ENCODE data around the gene TAOK1. TPM values are rescaled to one million over a fixed set of nuclear protein-coding genes. Genes with fewer than 3 reads are reported as not detected.

TAOK1 gene
- total and polyA plus RNA-seq, 2 of the 13 experiments (the other 11 are each of a cell fraction or from before 2014, with no cell fraction given) = 14.1 to 23.0 TPM

DNA sequence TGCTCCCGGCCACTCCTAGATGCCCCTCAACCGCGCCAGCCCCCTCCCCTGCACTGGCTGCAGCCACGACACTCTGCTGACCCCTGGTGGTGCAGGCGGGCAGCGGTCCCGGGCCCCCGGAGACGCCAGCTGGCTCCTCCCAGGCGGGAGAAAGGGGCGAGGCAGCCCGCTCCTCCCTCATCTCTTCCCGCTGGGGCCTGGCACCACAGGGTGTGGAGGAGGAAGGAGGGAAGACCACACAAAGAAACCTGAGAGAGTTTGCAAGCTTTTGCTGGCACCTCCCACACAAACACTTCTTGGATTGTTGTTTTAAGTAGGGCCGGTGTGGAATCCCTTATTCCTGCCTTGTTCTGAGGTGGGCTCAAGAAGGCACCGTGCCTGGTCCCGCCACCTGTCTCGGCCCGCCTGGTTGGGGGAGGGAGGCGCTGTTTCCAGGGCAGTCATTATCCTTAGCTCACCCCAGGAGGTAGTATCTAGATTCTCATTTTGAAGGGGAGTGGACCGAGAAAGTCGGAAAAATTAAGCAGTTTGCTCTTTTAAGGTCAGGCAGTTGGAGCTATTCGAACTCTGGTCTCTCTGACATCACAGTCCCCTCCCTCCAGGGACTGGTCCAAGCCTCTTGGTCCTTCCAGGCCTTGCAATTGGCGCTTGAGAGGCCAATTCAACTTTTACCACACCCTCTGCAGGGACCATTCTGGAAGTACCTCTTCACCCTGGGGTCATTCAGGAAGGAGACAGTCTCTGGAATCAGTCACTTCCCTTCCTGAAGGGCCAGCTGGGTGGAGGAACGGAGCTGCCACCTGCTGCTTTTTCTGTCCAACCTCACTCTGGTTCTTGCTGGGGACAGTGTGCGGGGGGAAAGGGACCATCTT is 201.8 kb downstream of the TAOK1 start (continued):
- TF ChIP-seq ATF7 (IDR thresholded peaks at IDR 0.05) (no peak), ATF7 (CRISPR knock-in tag; IDR thresholded peaks at IDR 0.05) (no peak), ZNF780A (CRISPR knock-in tag; IDR thresholded peaks at IDR 0.05) (no peak), ZC3H13 (CRISPR knock-in tag; IDR thresholded peaks at IDR 0.05) (no peak), ZNF460 (CRISPR knock-in tag; IDR thresholded peaks at IDR 0.05; ENCODE audit: borderline replicate concordance) (no peak), HDAC1 (CRISPR knock-in tag; IDR thresholded peaks at IDR 0.05) (peak; percentile 82), MXD3 (CRISPR knock-in tag; IDR thresholded peaks at IDR 0.05) (no peak), ATF4 (CRISPR knock-in tag; IDR thresholded peaks at IDR 0.05) (no peak), MIXL1 (CRISPR knock-in tag; IDR thresholded peaks at IDR 0.05) (0 out of 2 replicates have a peak, but pooled peaks have one; percentile 44), DR1 (CRISPR knock-in tag; IDR thresholded peaks at IDR 0.05) (no peak), RORA (CRISPR knock-in tag; IDR thresholded peaks at IDR 0.05) (no peak), TBP (CRISPR knock-in tag; IDR thresholded peaks at IDR 0.05) (no peak), ZNF570 (CRISPR knock-in tag; IDR thresholded peaks at IDR 0.05; ENCODE audit: borderline replicate concordance) (no peak), ZFP36L2 (CRISPR knock-in tag; IDR thresholded peaks at IDR 0.05) (no peak), ZBTB3 (CRISPR knock-in tag; IDR thresholded peaks at IDR 0.05; ENCODE audit: borderline replicate concordance, low read depth) (no peak), ZNF850 (CRISPR knock-in tag; conservative IDR thresholded peaks at IDR 0.05) (no peak; the same call in 1 of the 2 replicates), PHB2 (IDR thresholded peaks at IDR 0.05; ENCODE audit: partially characterized antibody) (no peak), ZNF263 (CRISPR knock-in tag; IDR thresholded peaks at IDR 0.05) (peak; percentile 93), ZNF672 (CRISPR knock-in tag; IDR thresholded peaks at IDR 0.05) (no peak), ZNF562 (CRISPR knock-in tag; IDR thresholded peaks at IDR 0.05; ENCODE audit: borderline replicate concordance) (no peak), ZNF549 (CRISPR knock-in tag; IDR thresholded peaks at IDR 0.05) (no peak), ZSCAN12 (CRISPR knock-in tag; IDR thresholded peaks at IDR 0.05) (no peak), CBFB (CRISPR knock-in tag; IDR thresholded peaks at IDR 0.05) (no peak), ZNF510 (CRISPR knock-in tag; IDR thresholded peaks at IDR 0.05; ENCODE audit: low read depth) (no peak; the same call in 1 of the 2 replicates), ZNF678 (CRISPR knock-in tag; IDR thresholded peaks at IDR 0.05) (no peak), STAG1 (CRISPR knock-in tag; IDR thresholded peaks at IDR 0.05) (peak; percentile 90)
- TF ChIP-seq, protein P1, sequence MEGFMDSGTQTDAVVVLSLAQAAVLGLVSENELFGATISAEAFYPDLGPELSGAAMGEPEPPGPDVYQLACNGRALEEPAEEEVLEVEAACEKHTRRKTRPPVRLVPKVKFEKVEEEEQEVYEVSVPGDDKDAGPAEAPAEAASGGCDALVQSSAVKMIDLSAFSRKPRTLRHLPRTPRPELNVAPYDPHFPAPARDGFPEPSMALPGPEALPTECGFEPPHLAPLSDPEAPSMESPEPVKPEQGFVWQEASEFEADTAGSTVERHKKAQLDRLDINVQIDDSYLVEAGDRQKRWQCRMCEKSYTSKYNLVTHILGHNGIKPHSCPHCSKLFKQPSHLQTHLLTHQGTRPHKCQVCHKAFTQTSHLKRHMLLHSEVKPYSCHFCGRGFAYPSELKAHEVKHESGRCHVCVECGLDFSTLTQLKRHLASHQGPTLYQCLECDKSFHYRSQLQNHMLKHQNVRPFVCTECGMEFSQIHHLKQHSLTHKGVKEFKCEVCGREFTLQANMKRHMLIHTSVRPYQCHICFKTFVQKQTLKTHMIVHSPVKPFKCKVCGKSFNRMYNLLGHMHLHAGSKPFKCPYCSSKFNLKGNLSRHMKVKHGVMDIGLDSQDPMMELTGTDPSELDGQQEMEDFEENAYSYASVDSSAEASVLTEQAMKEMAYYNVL (CRISPR knock-in tag; IDR thresholded peaks at IDR 0.05; ENCODE audit: borderline replicate concordance) = no peak
- TF ChIP-seq, protein P2, sequence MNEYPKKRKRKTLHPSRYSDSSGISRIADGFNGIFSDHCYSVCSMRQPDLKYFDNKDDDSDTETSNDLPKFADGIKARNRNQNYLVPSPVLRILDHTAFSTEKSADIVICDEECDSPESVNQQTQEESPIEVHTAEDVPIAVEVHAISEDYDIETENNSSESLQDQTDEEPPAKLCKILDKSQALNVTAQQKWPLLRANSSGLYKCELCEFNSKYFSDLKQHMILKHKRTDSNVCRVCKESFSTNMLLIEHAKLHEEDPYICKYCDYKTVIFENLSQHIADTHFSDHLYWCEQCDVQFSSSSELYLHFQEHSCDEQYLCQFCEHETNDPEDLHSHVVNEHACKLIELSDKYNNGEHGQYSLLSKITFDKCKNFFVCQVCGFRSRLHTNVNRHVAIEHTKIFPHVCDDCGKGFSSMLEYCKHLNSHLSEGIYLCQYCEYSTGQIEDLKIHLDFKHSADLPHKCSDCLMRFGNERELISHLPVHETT (CRISPR knock-in tag; conservative IDR thresholded peaks at IDR 0.05) = 0 out of 2 replicates have a peak, but pooled peaks have one; percentile 16

Data from HepG2 (cell line).